ENCODE data around the gene NKAIN1.
"Not testable (repeated sequence)": the region's sequence is repeated elsewhere in the genome, so short reads cannot be mapped to it uniquely, and the experiment has no call there.

The NKAIN1 gene

GRCh38 chr1:31239653-31240241 lies at the start of gene NKAIN1:
TSS of gene NKAIN1 (minus strand) at chr1:31239887. CDS start at chr1:31239547, 340 bp downstream.
- no peak for DNase-seq (ENCODE audit: low read depth)

- DNase-seq (ENCODE audit: low read depth) = no peak
These were observed 49.3 kb upstream of the NKAIN1 start for GRCh38 chr1:31289021-31289420.

- DNase-seq (ENCODE audit: low read depth) = not testable (repeated sequence)
These were observed 48.1 kb upstream of the NKAIN1 start for GRCh38 chr1:31287791-31288190.

- DNase-seq (ENCODE audit: low read depth) = not testable (repeated sequence)
These were observed 42.7 kb upstream of the NKAIN1 start for GRCh38 chr1:31282426-31282825.

GRCh38 chr1:31273619-31274018 lies 33.9 kb upstream of the NKAIN1 start:
- DNase-seq (ENCODE audit: low read depth) = no peak

- DNase-seq (ENCODE audit: low read depth) = no peak
These were observed 32.7 kb upstream of the NKAIN1 start for GRCh38 chr1:31272369-31272768.

- no peak for DNase-seq (ENCODE audit: low read depth)
These were observed 26.9 kb upstream of the NKAIN1 start for GRCh38 chr1:31266547-31266946.

- no peak for DNase-seq (ENCODE audit: low read depth)
These were observed 25.2 kb upstream of the NKAIN1 start for GRCh38 chr1:31264790-31265386.

- no peak for DNase-seq (ENCODE audit: low read depth)
These were observed 23.7 kb upstream of the NKAIN1 start for GRCh38 chr1:31263408-31263807.

- not testable (repeated sequence) for DNase-seq (ENCODE audit: low read depth)
These were observed 22.7 kb upstream of the NKAIN1 start for GRCh38 chr1:31262393-31262792.

- DNase-seq (ENCODE audit: low read depth) = no peak
These were observed 22.2 kb upstream of the NKAIN1 start for GRCh38 chr1:31261916-31262315.

- no peak for DNase-seq (ENCODE audit: low read depth)
These were observed 20.1 kb upstream of the NKAIN1 start for GRCh38 chr1:31259746-31260145.

- no peak for DNase-seq (ENCODE audit: low read depth)
These were observed 18.9 kb upstream of the NKAIN1 start for GRCh38 chr1:31258581-31258980.

- no peak for DNase-seq (ENCODE audit: low read depth)
These were observed 17.5 kb upstream of the NKAIN1 start for GRCh38 chr1:31257213-31257612.

- no peak for DNase-seq (ENCODE audit: low read depth)
These were observed 10.2 kb upstream of the NKAIN1 start for GRCh38 chr1:31249854-31250253.

- no peak for DNase-seq (ENCODE audit: low read depth)
These were observed 8.6 kb upstream of the NKAIN1 start for GRCh38 chr1:31248276-31248675.

GRCh38 chr1:31244326-31244725 lies 4.6 kb upstream of the NKAIN1 start:
- no peak for DNase-seq (ENCODE audit: low read depth)

GRCh38 chr1:31243501-31244286 lies 4.0 kb upstream of the NKAIN1 start:
- DNase-seq (ENCODE audit: low read depth) = no peak

GRCh38 chr1:31241321-31241720 lies 1.6 kb upstream of the NKAIN1 start:
- no peak for DNase-seq (ENCODE audit: low read depth)

- DNase-seq (ENCODE audit: low read depth) = no peak
These were observed 587 bp downstream of the NKAIN1 start for GRCh38 chr1:31238986-31239613.

- DNase-seq (ENCODE audit: low read depth) = no peak
These were observed 1.1 kb downstream of the NKAIN1 start for GRCh38 chr1:31238612-31238985.

- DNase-seq (ENCODE audit: low read depth) = no peak
These were observed 4.8 kb downstream of the NKAIN1 start for GRCh38 chr1:31234870-31235269.

All from GM04503 (cell line).